Esophagus squamous epithelium (tissue), 5 donors: ENCODE measurements around the gene CLDN14. TPM values are rescaled to one million over a fixed set of nuclear protein-coding genes. Genes with fewer than 3 reads are reported as not detected.

Experiments used
- DNase-seq: peaks from one replicate; lab custom pipeline; 2025; lab: John Stamatoyannopoulos, UW
- H3K27ac ChIP-seq, 4 donors: fragments of 200-600 bp; sonication (generic); one replicate each; pipeline ENCODE4 v1.5.1; 2016 to 2019; ENCODE audit warnings: mild to moderate bottlenecking in 1 of 4
- H3K27me3 ChIP-seq, 4 donors: fragments of 200-600 bp; sonication (generic); 1 replicate in 3 of 4; 2 replicates in 1 of 4; pipeline versions ENCODE4 v1.5.1 to v1.6.0; 2017 to 2021; ENCODE audit warnings: antibody characterized with exemption in 1 of 4
- H3K36me3 ChIP-seq, 3 donors: fragments of 200-600 bp; sonication (generic); one replicate each; pipeline ENCODE4 v1.5.1; 2016 to 2019
- H3K4me1 ChIP-seq, 3 donors: fragments of 200-600 bp; sonication (generic); one replicate each; pipeline ENCODE4 v1.5.1; 2017 to 2019
- H3K4me3 ChIP-seq, 4 donors: fragments of 200-600 bp; sonication (generic); 1 replicate in 3 of 4; 2 replicates in 1 of 4; pipeline ENCODE4 v1.5.1; 2016 to 2019; ENCODE audit warnings: mild to moderate bottlenecking in 2 of 4, moderate library complexity in 1 of 4
- H3K9me3 ChIP-seq, 3 donors: fragments of 200-600 bp; sonication (generic); one replicate each; pipeline ENCODE4 v1.5.1; 2016 to 2019
- POLR2A ChIP-seq, 4 donors: fragments of 450-650 bp; IDR thresholded peaks; one replicate each; pipeline ENCODE4 v1.6.1; 2017; ENCODE audit warnings: antibody characterized with exemption in 4 of 4, mild to moderate bottlenecking in 4 of 4, moderate library complexity in 3 of 4
- WGBS, 2 donors: methylation state at CpG; one replicate each; pipeline ENCODE4 v1.1.5; 2018; 5-methylcytosine and 5-hydroxymethylcytosine counted together
- intact Hi-C: fragments of 100-400 bp; cut with DNase I; formaldehyde crosslinking; loops from one replicate; pipeline ENCODE4 v1.15.0; 2022
- total RNA-seq, 4 donors: library from RNA; depleted of rRNA; stranded (reverse); fragments of >200 nt; gene quantifications; one replicate each; pipeline ENCODE4 v1.1.0, GENCODE V29; 2016
- TF ChIP-seq, protein P1 (sequence below), 6 experiments: fragments of 450-650 bp in 4 of 6; fragments of 200-600 bp in 2 of 6; sonication (generic) in 2 of 6; IDR thresholded peaks; one replicate each; pipeline ENCODE4 v1.5.1; 2016 to 2019; ENCODE audit warnings: antibody characterized with exemption in 6 of 6, mild to moderate bottlenecking in 4 of 6, moderate library complexity in 4 of 6
- donor health status: DM: yes; HTN: yes; CAD: no.

Gene CLDN14
- total RNA-seq, 4 donors from 2014 or later = not detected

GRCh38 chr21:36489776-36490165 is 9.8 kb upstream of the CLDN14 start:
- H3K9me3 ChIP-seq = no peaks in the 10 kb centered on the region
- DNase-seq = no peak
- no peak overlapping the region for H3K4me3 ChIP-seq
- peaks cover 0 to 14% (median 0%) of the 10 kb centered on the region in 3 donors for H3K4me1 ChIP-seq
- H3K27me3 ChIP-seq = peaks cover 0 to 15% (median 0%) of the 10 kb centered on the region in 4 donors
- no peak overlapping the region for H3K27ac ChIP-seq
- no peaks in the 10 kb centered on the region for H3K36me3 ChIP-seq
- WGBS, 2 donors = 92 to 93% methylated on average over 5 to 6 of the region's 7 CpGs
- no peak for TF ChIP-seq POLR2A (IDR thresholded peaks at IDR 0.05)
- TF ChIP-seq, protein P1, sequence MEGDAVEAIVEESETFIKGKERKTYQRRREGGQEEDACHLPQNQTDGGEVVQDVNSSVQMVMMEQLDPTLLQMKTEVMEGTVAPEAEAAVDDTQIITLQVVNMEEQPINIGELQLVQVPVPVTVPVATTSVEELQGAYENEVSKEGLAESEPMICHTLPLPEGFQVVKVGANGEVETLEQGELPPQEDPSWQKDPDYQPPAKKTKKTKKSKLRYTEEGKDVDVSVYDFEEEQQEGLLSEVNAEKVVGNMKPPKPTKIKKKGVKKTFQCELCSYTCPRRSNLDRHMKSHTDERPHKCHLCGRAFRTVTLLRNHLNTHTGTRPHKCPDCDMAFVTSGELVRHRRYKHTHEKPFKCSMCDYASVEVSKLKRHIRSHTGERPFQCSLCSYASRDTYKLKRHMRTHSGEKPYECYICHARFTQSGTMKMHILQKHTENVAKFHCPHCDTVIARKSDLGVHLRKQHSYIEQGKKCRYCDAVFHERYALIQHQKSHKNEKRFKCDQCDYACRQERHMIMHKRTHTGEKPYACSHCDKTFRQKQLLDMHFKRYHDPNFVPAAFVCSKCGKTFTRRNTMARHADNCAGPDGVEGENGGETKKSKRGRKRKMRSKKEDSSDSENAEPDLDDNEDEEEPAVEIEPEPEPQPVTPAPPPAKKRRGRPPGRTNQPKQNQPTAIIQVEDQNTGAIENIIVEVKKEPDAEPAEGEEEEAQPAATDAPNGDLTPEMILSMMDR (IDR thresholded peaks at IDR 0.05) = no peak
- intact Hi-C loops = loop anchor here (10.0 kb wide), 1 partner anchor 55 kb away; no protein-coding TSS in a partner anchor

DNA sequence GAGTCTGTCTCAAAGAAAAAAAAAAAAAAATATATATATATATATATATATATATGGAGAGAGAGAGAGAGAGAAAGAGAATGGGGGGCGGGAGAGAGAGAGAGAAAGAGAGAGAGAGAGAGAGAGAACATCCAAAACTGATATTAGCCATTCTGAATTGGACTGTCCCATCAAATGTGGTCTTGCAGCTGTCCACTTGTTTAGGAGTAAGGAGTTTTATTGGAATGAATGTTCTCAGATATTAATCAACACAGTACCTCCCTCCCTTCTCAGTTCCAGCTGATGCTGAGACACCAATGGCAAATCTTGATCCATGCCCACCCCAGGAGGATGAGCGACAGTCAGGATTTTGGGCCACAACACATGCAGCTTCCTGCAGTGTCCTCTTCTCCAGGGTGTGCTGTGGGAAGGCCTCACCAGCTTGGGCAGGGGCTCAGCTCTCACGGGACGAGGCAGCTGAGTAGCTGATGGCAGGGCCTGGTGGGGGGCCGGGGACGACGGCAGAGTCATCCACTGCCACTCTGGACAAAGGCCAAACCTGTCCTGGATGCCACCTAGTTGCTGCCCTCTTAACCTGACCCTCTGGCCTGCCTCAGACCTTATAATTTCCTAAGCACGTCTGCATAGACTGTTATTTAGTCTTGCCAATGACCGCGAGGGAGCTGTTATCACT is 9.3 kb upstream of the CLDN14 start:
- no peak overlapping the region for H3K27ac ChIP-seq
- H3K4me3 ChIP-seq = no peak overlapping the region
- no peaks in the 10 kb centered on the region for H3K36me3 ChIP-seq
- WGBS, 2 donors = 61 to 77% methylated on average over 5 to 7 of the region's 10 CpGs
- no peaks in the 10 kb centered on the region for H3K9me3 ChIP-seq
- intact Hi-C loops = no loop called here
- H3K4me1 ChIP-seq = peaks cover 0 to 14% (median 0%) of the 10 kb centered on the region in 3 donors
- DNase-seq = no peak
- H3K27me3 ChIP-seq = peaks cover 0 to 10% (median 0%) of the 10 kb centered on the region in 4 donors
- TF ChIP-seq, protein P1 (IDR thresholded peaks at IDR 0.05) = no peak
- TF ChIP-seq POLR2A (IDR thresholded peaks at IDR 0.05) = no peak

GRCh38 chr21:36487641-36488307 is 7.9 kb upstream of the CLDN14 start:
- no peaks in the 10 kb centered on the region for H3K27me3 ChIP-seq
- intact Hi-C loops = no loop called here
- no peak for DNase-seq
- 16 to 32% methylated on average over 6 of the region's 6 CpGs for WGBS, 2 donors
- no peak overlapping the region for H3K4me3 ChIP-seq
- no peak overlapping the region for H3K27ac ChIP-seq
- TF ChIP-seq, protein P1 (IDR thresholded peaks at IDR 0.05) = no peak
- no peak for TF ChIP-seq POLR2A (IDR thresholded peaks at IDR 0.05)
- no peaks in the 10 kb centered on the region for H3K9me3 ChIP-seq
- peaks cover 0 to 14% (median 0%) of the 10 kb centered on the region in 3 donors for H3K4me1 ChIP-seq
- no peaks in the 10 kb centered on the region for H3K36me3 ChIP-seq

GRCh38 chr21:36486246-36486645 is 6.3 kb upstream of the CLDN14 start:
- DNase-seq = no peak
- Histone ChIP-seq H3K4me3 (no peak overlapping the region), H3K27me3 (no peaks in the 10 kb centered on the region), H3K9me3 (no peaks in the 10 kb centered on the region), H3K27ac (no peak overlapping the region), H3K36me3 (no peaks in the 10 kb centered on the region), H3K4me1 (peaks cover 0 to 14% (median 0%) of the 10 kb centered on the region in 3 donors)
- WGBS, 2 donors = 85 to 88% methylated on average over 3 to 5 of the region's 9 CpGs
- intact Hi-C loops = no loop called here
- TF ChIP-seq, protein P1 (IDR thresholded peaks at IDR 0.05) = no peak
- no peak for TF ChIP-seq POLR2A (IDR thresholded peaks at IDR 0.05)

- intact Hi-C loops = no loop called here
- Histone ChIP-seq H3K4me1 (peaks cover 0 to 14% (median 0%) of the 10 kb centered on the region in 3 donors), H3K27ac (no peak overlapping the region), H3K4me3 (no peak overlapping the region), H3K27me3 (no peaks in the 10 kb centered on the region), H3K36me3 (no peaks in the 10 kb centered on the region), H3K9me3 (no peaks in the 10 kb centered on the region)
- no peak for DNase-seq
- 83 to 92% methylated on average over 3 to 7 of the region's 7 CpGs for WGBS, 2 donors
- TF ChIP-seq POLR2A (IDR thresholded peaks at IDR 0.05) = no peak
Measured at GRCh38 chr21:36485476-36485875, 5.6 kb upstream of the CLDN14 start.
